Stimulated activated CD4-positive, alpha-beta T cell treated with anti-CD3 and anti-CD28 coated beads, Interleukin-15, amount 100 ng/mL, for 24 hours (primary cell): ENCODE measurements around the gene GABRD.

Experiments used
- DNase-seq: peaks from one replicate; pipeline ENCODE4 v3.0.0-alpha.2; 2020

Gene GABRD

GRCh38 chr1:2019571-2020309, 595 bp downstream of the GABRD start:
- DNase-seq = no peak

- no peak for DNase-seq
These were observed 1.1 kb downstream of the GABRD start for GRCh38 chr1:2020310-2020655.

- no peak for DNase-seq
These were observed 2.4 kb downstream of the GABRD start for GRCh38 chr1:2021550-2021949.

- DNase-seq = no peak
These were observed 3.1 kb downstream of the GABRD start for GRCh38 chr1:2022063-2022770.

GRCh38 chr1:2023187-2023586, 4.0 kb downstream of the GABRD start:
- no peak for DNase-seq

- no peak for DNase-seq
These were observed 5.3 kb downstream of the GABRD start for GRCh38 chr1:2024451-2024850.

- no peak for DNase-seq
These were observed 5.7 kb downstream of the GABRD start for GRCh38 chr1:2024887-2025286.

- DNase-seq = no peak
These were observed 6.4 kb downstream of the GABRD start for GRCh38 chr1:2025491-2025981.

- no peak for DNase-seq
These were observed 8.9 kb downstream of the GABRD start for GRCh38 chr1:2027961-2028583.

GRCh38 chr1:2028870-2029560, 9.9 kb downstream of the GABRD start:
- no peak for DNase-seq

GRCh38 chr1:2029561-2029960, 10.4 kb downstream of the GABRD start:
- no peak for DNase-seq

GRCh38 chr1:2030076-2030871, 11.1 kb downstream of the GABRD start:
- DNase-seq = no peak

GRCh38 chr1:2031546-2032540, 12.7 kb downstream of the GABRD start:
- no peak for DNase-seq

GRCh38 chr1:2032737-2033136, 13.6 kb downstream of the GABRD start:
- DNase-seq = no peak

- DNase-seq = no peak
These were observed 14.0 kb downstream of the GABRD start for GRCh38 chr1:2033165-2033564.

GRCh38 chr1:2036287-2036686, 17.1 kb downstream of the GABRD start:
- no peak for DNase-seq

GRCh38 chr1:2037314-2037979, 18.3 kb downstream of the GABRD start:
- DNase-seq = no peak

GRCh38 chr1:2038229-2038628, 19.1 kb downstream of the GABRD start:
- DNase-seq = no peak

GRCh38 chr1:2039251-2039650, 20.1 kb downstream of the GABRD start:
- no peak for DNase-seq

GRCh38 chr1:2041305-2041704, 22.2 kb downstream of the GABRD start:
- no peak for DNase-seq

GRCh38 chr1:2041887-2042286, 22.7 kb downstream of the GABRD start:
- DNase-seq = no peak
